Heart left ventricle (tissue), 13 donors: ENCODE measurements around the gene TTC23.

ENCODE experiments used
- POLR2A ChIP-seq, 2 donors: fragments of 450-650 bp; IDR thresholded peaks; one replicate each; pipeline ENCODE4 v1.6.1; 2017; ENCODE audit warnings: antibody characterized with exemption in 2 of 2, mild to moderate bottlenecking in 2 of 2, moderate library complexity in 2 of 2
- TF ChIP-seq, protein P1 (sequence below), 12 donors: fragments of 200-600 bp; sonication (generic) in 4 of 12; IDR thresholded peaks; one replicate each; pipeline versions ENCODE4 v1.5.0 to v1.8.0; 2018 to 2022; ENCODE audit warnings: antibody characterized with exemption in 12 of 12, mild to moderate bottlenecking in 5 of 12
- donor health status: ischemic (EF 13 %, LVEDD 7.1; RV severe dilation, severe dysfunction).
- donor health status: DM: no; HTN: yes; CAD: no.
- donor health status: DM: no; HTN: no; CAD: no.
- donor health status: ischemic (EF 25% LVEDD 6.9; RV normal size, moderate dysfunction).
- donor health status: ischemic (EF 25% LVEDD 5.7; RV mildly dilated, moderate dysfunction).
- donor health status: ischemic (EF 35%, LVEDD 5.7; RV mildly dilated, moderate dysfunction).
- donor health status: nonischemic (EF 11% LVEDD 7.7; RV severe dilation, severe dysfunction).
- donor health status: DM: yes; HTN: yes; CAD: no.
- donor health status: PGD.
- donor health status: ischemic (EF 29% LVEDD 5.4; RV normal size, mild dysfunction).
- donor health status: nonischemic (EF 23%, LVEDD 6.1; RV moderate dilation, normal function).

DNA sequence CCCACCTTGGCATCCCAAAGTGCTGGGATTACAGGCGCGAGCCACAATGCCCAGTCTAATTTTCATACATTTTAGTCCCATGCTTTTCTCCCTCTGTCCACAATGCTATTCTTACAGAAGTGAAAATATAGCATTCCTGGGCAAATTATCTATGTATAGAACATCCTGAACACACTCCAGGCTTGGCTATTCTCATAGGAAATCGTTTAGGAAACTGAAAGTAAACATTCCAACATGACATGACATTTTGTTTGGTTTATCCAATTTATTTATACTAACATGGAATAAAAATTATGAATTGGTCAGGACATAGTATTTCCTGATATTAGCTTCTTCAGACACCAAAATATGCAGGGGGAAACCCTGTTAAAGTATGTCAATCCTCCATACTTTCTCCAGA lies 91.9 kb downstream of the TTC23 start:
- TF ChIP-seq, protein P1, sequence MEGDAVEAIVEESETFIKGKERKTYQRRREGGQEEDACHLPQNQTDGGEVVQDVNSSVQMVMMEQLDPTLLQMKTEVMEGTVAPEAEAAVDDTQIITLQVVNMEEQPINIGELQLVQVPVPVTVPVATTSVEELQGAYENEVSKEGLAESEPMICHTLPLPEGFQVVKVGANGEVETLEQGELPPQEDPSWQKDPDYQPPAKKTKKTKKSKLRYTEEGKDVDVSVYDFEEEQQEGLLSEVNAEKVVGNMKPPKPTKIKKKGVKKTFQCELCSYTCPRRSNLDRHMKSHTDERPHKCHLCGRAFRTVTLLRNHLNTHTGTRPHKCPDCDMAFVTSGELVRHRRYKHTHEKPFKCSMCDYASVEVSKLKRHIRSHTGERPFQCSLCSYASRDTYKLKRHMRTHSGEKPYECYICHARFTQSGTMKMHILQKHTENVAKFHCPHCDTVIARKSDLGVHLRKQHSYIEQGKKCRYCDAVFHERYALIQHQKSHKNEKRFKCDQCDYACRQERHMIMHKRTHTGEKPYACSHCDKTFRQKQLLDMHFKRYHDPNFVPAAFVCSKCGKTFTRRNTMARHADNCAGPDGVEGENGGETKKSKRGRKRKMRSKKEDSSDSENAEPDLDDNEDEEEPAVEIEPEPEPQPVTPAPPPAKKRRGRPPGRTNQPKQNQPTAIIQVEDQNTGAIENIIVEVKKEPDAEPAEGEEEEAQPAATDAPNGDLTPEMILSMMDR (IDR thresholded peaks at IDR 0.05): no peak
- no peak for TF ChIP-seq POLR2A (IDR thresholded peaks at IDR 0.05)
